Trophoblast cell (in vitro differentiated cells and primary cell): ENCODE results near the gene EGFR.

Experiments used
- DNase-seq, 2 donors: peaks; one replicate each; pipeline ENCODE4 v3.0.0-alpha.2; 2016
- H2AFZ ChIP-seq: 2 replicates; pipeline ENCODE4 v1.6.1; 2013; ENCODE audit warnings: low read length, moderate library complexity, mild to moderate bottlenecking; ENCODE audit not compliant: insufficient read depth, poor library complexity
- H2AK5ac ChIP-seq: 2 replicates; pipeline ENCODE4 v1.6.1; 2013; ENCODE audit warnings: mild to moderate bottlenecking, low read length
- H2BK120ac ChIP-seq: 2 replicates; pipeline ENCODE4 v1.6.1; 2013; ENCODE audit warnings: low read length, mild to moderate bottlenecking, moderate library complexity; ENCODE audit not compliant: insufficient read depth, poor library complexity
- H2BK12ac ChIP-seq: 2 replicates; pipeline ENCODE4 v1.6.1; 2013; ENCODE audit warnings: mild to moderate bottlenecking, low read length, moderate library complexity
- H2BK5ac ChIP-seq: 2 replicates; pipeline ENCODE4 v1.6.1; 2013; ENCODE audit warnings: low read length, low read depth, moderate library complexity, mild to moderate bottlenecking; ENCODE audit not compliant: poor library complexity
- H3K14ac ChIP-seq: 2 replicates; pipeline ENCODE4 v1.6.1; 2013; ENCODE audit warnings: mild to moderate bottlenecking, low read length
- H3K18ac ChIP-seq: 2 replicates; pipeline ENCODE4 v1.6.1; 2013; ENCODE audit warnings: mild to moderate bottlenecking, low read length
- H3K23ac ChIP-seq: 2 replicates; pipeline ENCODE4 v1.6.1; 2013; ENCODE audit warnings: low read length
- H3K27ac ChIP-seq: 2 replicates; pipeline ENCODE4 v1.5.1; 2013; ENCODE audit warnings: low read depth, mild to moderate bottlenecking, inconsistent platforms, low read length, moderate library complexity
- H3K27me3 ChIP-seq: 2 replicates; pipeline ENCODE4 v1.6.1; 2013; ENCODE audit warnings: inconsistent platforms, mild to moderate bottlenecking, low read length, moderate library complexity; ENCODE audit not compliant: insufficient read depth
- H3K36me3 ChIP-seq, 2 experiments: 1 replicate in 1 of 2; 2 replicates in 1 of 2; pipeline ENCODE4 v1.6.1; 2013; ENCODE audit warnings: low read length in 2 of 2, mild to moderate bottlenecking in 2 of 2, moderate library complexity in 1 of 2; ENCODE audit not compliant: insufficient read depth in 2 of 2, control insufficient read depth in 1 of 2
- H3K4ac ChIP-seq: 2 replicates; pipeline ENCODE4 v1.6.1; 2013; ENCODE audit warnings: low read depth, mild to moderate bottlenecking, low read length, moderate library complexity
- H3K4me1 ChIP-seq, 2 experiments: 1 replicate in 1 of 2; 2 replicates in 1 of 2; pipeline ENCODE4 v1.6.1; 2013; ENCODE audit warnings: low read length in 2 of 2, mild to moderate bottlenecking in 2 of 2, moderate library complexity in 1 of 2; ENCODE audit not compliant: insufficient read depth in 2 of 2, control insufficient read depth in 1 of 2
- H3K4me2 ChIP-seq: 2 replicates; pipeline ENCODE4 v1.6.1; 2013; ENCODE audit warnings: inconsistent platforms, mild to moderate bottlenecking, low read length, moderate library complexity
- H3K4me3 ChIP-seq: 2 replicates; pipeline ENCODE4 v1.5.1; 2013; ENCODE audit warnings: mild to moderate bottlenecking, low read depth, low read length, inconsistent platforms
- H3K79me1 ChIP-seq: one replicate; pipeline ENCODE4 v1.6.1; 2013; ENCODE audit warnings: low read length
- H3K79me2 ChIP-seq: 2 replicates; pipeline ENCODE4 v1.6.1; 2013; ENCODE audit warnings: low read length, mild to moderate bottlenecking; ENCODE audit not compliant: control insufficient read depth, insufficient read depth, poor library complexity
- H3K9ac ChIP-seq: 2 replicates; pipeline ENCODE4 v1.6.1; 2013; ENCODE audit warnings: mild to moderate bottlenecking, low read length
- H3K9me3 ChIP-seq: 2 replicates; pipeline ENCODE4 v1.6.1; 2013; ENCODE audit warnings: low read depth, mild to moderate bottlenecking, control low read depth, inconsistent platforms, low read length; ENCODE audit not compliant: insufficient read depth
- H4K12ac ChIP-seq: 2 replicates; pipeline ENCODE4 v1.6.1; 2013; ENCODE audit warnings: low read depth, mild to moderate bottlenecking, low read length, moderate library complexity
- H4K8ac ChIP-seq: 2 replicates; pipeline ENCODE4 v1.6.1; 2013; ENCODE audit warnings: low read depth, mild to moderate bottlenecking, low read length, moderate library complexity
- H4K91ac ChIP-seq: one replicate; pipeline ENCODE4 v1.6.1; 2013; ENCODE audit warnings: low read depth, mild to moderate bottlenecking, low read length, moderate library complexity
- WGBS: extraction: QIAGEN DNeasy Blood & Tissue Kit; methylation state at CpG from one replicate; pipeline ENCODE4 v1.1.7; 2013; ENCODE audit warnings: missing lambda C conversion rate; ENCODE audit not compliant: insufficient read length, insufficient coverage; ENCODE audit errors: extremely low coverage; 5-methylcytosine and 5-hydroxymethylcytosine counted together

Gene EGFR

DNA sequence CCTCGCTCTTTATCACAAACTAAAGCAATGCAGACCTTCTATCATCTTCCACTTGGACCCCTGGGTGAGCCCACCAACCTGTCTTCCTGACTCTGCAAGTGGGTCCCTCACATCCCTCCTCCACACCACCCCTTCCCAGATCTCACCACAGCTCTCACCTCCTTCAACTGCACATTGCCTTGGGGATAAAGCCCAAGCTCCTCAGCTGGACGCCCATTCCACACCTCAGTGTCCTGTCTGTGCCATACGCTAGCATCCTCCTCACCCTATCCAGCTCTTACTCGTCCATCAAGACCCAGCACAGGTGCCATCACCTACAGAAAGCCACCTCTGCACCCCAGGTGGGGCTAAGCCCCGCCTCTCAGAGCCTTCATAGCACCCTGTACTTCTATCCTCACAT, 205.3 kb downstream of the EGFR start:
- Histone ChIP-seq H3K27ac (no peak overlapping the region), H3K79me1 (no peaks in the 10 kb centered on the region), H4K8ac (no peak overlapping the region), H3K79me2 (no peaks in the 10 kb centered on the region), H3K4me2 (no peak overlapping the region), H2AFZ (no peak overlapping the region), H3K9ac (no peak overlapping the region), H3K4ac (no peak overlapping the region), H2AK5ac (no peak overlapping the region), H3K27me3 (no peaks in the 10 kb centered on the region), H3K4me1 (no peaks in the 10 kb centered on the region), H3K23ac (no peak overlapping the region), H4K12ac (no peak overlapping the region), H3K36me3 (peaks cover 0 to 4% of the 10 kb centered on the region in 2 experiments), H4K91ac (no peak overlapping the region), H3K18ac (no peak overlapping the region), H3K4me3 (no peak overlapping the region), H2BK12ac (no peak overlapping the region), H3K9me3 (peaks cover 2% of the 10 kb centered on the region), H2BK5ac (no peak overlapping the region), H3K14ac (no peak overlapping the region), H2BK120ac (no peak overlapping the region)
- 100% methylated on average over 1 of the region's 5 CpGs for WGBS
- DNase-seq, result no peak

DNA sequence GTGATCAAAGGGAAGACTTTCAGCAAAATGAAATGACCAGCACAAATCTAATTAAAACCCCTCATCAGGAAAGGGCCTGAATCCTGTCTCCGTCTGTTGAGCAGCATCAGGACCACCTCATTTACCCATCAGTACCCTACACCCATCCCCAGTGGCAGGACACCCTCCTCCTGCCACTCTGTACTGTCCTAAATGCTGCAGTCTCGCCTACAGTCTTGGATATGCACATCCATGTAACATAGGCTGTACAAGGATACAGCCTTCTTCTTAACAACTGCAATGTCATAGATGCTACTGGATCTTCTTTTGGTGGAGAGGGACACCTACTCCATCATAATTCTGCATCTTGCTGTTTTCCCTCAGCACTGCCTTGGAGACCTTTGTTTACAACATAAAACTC, 206.0 kb downstream of the EGFR start:
- Histone ChIP-seq H3K4ac (no peak overlapping the region), H4K12ac (no peak overlapping the region), H3K79me1 (no peaks in the 10 kb centered on the region), H2BK120ac (no peak overlapping the region), H3K18ac (no peak overlapping the region), H3K23ac (no peak overlapping the region), H4K8ac (no peak overlapping the region), H3K79me2 (no peaks in the 10 kb centered on the region), H3K9me3 (peaks cover 2% of the 10 kb centered on the region), H3K14ac (no peak overlapping the region), H3K27me3 (no peaks in the 10 kb centered on the region), H3K4me1 (no peaks in the 10 kb centered on the region), H3K4me3 (no peak overlapping the region), H4K91ac (no peak overlapping the region), H3K9ac (no peak overlapping the region), H3K27ac (no peak overlapping the region), H3K4me2 (no peak overlapping the region), H2BK5ac (no peak overlapping the region), H2AFZ (no peak overlapping the region), H2AK5ac (no peak overlapping the region), H3K36me3 (peaks cover 0 to 4% of the 10 kb centered on the region in 2 experiments), H2BK12ac (no peak overlapping the region)
- no peak for DNase-seq
- WGBS, result no CpG with 5 or more reads among the region's 2 CpGs

- H3K36me3 ChIP-seq, result no peaks in the 10 kb centered on the region
- no peak overlapping the region for H3K4ac ChIP-seq
- no peak overlapping the region for H3K4me2 ChIP-seq
- no peak overlapping the region for H2BK12ac ChIP-seq
- H2AFZ ChIP-seq, result no peak overlapping the region
- no peak overlapping the region for H2BK120ac ChIP-seq
- H3K9me3 ChIP-seq, result no peaks in the 10 kb centered on the region
- no CpG with 5 or more reads among the region's 1 CpG for WGBS
- no peaks in the 10 kb centered on the region for H3K27me3 ChIP-seq
- no peak overlapping the region for H3K14ac ChIP-seq
- H3K79me1 ChIP-seq, result no peaks in the 10 kb centered on the region
- H4K8ac ChIP-seq, result no peak overlapping the region
- no peak overlapping the region for H4K91ac ChIP-seq
- no peak overlapping the region for H3K9ac ChIP-seq
- H3K4me1 ChIP-seq, result no peaks in the 10 kb centered on the region
- no peak overlapping the region for H3K18ac ChIP-seq
- H3K23ac ChIP-seq, result no peak overlapping the region
- H3K27ac ChIP-seq, result no peak overlapping the region
- no peaks in the 10 kb centered on the region for H3K79me2 ChIP-seq
- no peak for DNase-seq
- no peak overlapping the region for H2BK5ac ChIP-seq
- H4K12ac ChIP-seq, result no peak overlapping the region
- no peak overlapping the region for H3K4me3 ChIP-seq
- no peak overlapping the region for H2AK5ac ChIP-seq
Observed at GRCh38 chr7:55230014-55230413, 211.2 kb downstream of the EGFR start.

DNA sequence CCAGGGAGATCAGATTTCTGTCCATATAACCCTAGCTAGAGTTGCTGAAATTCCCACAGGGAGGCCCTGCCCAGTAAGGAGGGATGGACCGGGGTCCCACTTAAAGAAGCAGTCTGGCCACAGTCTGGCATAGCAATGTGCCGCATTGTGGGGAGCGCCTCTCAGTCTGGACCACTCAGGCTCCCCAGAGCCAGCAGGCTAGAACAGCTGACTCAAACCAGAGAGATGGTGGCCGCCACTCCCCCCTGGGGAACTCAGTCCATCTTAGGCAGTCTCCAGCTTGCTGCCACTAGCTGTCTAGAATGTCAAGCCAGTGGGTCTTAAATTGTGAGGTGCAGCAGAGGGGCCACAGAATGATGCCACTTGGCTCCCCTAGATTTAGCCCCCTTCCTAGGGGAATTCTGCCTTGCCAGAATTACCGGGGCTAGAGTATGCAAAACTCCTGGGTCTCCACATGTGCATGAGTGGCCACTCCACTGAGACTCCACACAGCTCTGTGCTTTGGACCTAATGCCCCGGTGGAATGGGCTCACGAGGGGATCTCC, 213.0 kb downstream of the EGFR start:
- Histone ChIP-seq H3K9me3 (no peaks in the 10 kb centered on the region), H3K14ac (no peak overlapping the region), H4K12ac (no peak overlapping the region), H3K23ac (no peak overlapping the region), H3K9ac (no peak overlapping the region), H2AK5ac (no peak overlapping the region), H3K27ac (no peak overlapping the region), H2AFZ (no peak overlapping the region), H3K4me3 (no peak overlapping the region), H3K36me3 (no peaks in the 10 kb centered on the region), H4K8ac (no peak overlapping the region), H3K79me1 (no peaks in the 10 kb centered on the region), H2BK5ac (no peak overlapping the region), H3K4me1 (no peaks in the 10 kb centered on the region), H3K4ac (no peak overlapping the region), H3K4me2 (no peak overlapping the region), H4K91ac (no peak overlapping the region), H3K79me2 (no peaks in the 10 kb centered on the region), H2BK12ac (no peak overlapping the region), H3K18ac (no peak overlapping the region), H2BK120ac (no peak overlapping the region), H3K27me3 (no peaks in the 10 kb centered on the region)
- WGBS, result no CpG with 5 or more reads among the region's 7 CpGs
- DNase-seq, result no peak
